Transverse colon (tissue), 3 donors: Measurements from ENCODE around the gene SDF2L1.

Experiments used
- EP300 ChIP-seq: sonication (generic); formaldehyde crosslinking; IDR thresholded peaks from one replicate; pipeline ENCODE4 v1.6.1; 2017; ENCODE audit warnings: antibody characterized with exemption, low read depth
- TF ChIP-seq, protein P1 (sequence below), 5 experiments: fragments of 200-600 bp in 3 of 5; fragments of 450-650 bp in 2 of 5; sonication (generic) in 3 of 5; IDR thresholded peaks; 1 replicate in 2 of 5; 2 replicates in 3 of 5; pipeline ENCODE4 v1.5.1; 2016 to 2017; ENCODE audit warnings: antibody characterized with exemption in 5 of 5, inconsistent platforms in 3 of 5, mild to moderate bottlenecking in 2 of 5, moderate library complexity in 1 of 5

DNA sequence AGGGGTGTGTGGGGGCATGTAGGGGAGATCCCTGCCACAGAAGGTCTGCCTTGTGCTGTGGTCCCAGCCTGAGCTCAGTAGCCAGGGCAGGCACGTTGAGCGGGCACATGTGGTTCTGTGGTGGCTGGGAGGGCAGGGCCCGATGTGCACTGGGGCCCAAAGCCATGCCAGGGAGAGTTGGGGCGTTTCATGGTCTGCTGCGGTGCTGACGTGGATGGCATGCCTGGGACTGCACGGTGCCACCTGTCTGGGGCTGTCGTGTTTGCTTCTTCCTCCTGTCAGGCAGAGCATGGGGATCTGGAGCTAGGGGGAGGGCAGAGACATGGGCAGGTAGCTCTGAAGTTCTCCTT lies 43.0 kb downstream of the SDF2L1 start:
- TF ChIP-seq EP300, result no peak
- TF ChIP-seq, protein P1, sequence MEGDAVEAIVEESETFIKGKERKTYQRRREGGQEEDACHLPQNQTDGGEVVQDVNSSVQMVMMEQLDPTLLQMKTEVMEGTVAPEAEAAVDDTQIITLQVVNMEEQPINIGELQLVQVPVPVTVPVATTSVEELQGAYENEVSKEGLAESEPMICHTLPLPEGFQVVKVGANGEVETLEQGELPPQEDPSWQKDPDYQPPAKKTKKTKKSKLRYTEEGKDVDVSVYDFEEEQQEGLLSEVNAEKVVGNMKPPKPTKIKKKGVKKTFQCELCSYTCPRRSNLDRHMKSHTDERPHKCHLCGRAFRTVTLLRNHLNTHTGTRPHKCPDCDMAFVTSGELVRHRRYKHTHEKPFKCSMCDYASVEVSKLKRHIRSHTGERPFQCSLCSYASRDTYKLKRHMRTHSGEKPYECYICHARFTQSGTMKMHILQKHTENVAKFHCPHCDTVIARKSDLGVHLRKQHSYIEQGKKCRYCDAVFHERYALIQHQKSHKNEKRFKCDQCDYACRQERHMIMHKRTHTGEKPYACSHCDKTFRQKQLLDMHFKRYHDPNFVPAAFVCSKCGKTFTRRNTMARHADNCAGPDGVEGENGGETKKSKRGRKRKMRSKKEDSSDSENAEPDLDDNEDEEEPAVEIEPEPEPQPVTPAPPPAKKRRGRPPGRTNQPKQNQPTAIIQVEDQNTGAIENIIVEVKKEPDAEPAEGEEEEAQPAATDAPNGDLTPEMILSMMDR (IDR thresholded peaks at IDR 0.05), result no peak
